ENCODE measurements around the gene C9orf50.

Gene C9orf50

DNA sequence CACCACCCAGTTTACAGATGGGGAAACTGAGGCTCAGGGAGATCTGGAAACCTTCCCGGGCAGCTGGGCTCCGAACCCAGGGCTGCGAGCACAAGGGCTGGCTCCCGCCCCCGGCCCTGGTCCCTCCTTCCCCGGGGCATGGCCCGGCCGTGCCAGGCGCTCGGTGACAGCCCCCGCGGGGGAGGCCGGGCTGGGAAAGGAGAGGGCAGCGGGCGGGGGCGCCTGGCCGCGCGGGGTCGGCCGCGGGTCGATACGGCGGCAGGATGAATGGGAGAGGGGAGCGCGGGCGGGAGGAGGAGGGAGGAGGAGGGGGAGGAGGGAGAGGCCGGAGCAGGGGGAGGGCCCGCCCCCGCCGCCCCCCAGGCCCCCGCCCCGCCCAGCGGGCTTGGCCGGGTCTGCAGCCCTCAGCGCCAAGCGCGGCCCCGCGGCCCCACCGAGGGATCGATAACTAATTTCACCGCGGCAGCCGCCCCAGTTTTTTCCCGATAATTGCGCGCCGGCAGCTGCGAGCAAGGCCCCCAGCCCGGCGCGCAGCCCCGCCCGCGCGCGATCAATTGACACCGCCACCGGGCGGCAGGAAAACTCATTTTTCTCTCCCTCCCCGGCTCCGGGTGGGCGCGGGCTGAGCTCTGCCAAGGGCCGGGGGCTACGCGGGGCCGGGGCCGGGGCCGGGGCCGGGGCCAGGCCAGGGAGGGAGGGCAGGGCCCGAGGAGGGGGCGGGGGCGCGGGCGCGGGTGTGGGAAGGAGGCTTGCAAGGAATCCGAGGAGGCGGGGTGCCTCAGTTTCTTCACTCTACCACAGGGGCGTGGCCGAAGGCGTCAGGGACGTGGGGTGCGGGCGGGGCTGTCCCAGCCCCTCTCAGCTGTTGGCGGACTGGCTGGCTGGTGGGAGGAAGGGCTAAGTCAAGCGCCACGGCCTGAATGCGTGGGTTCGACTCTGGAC lies 52.1 kb downstream of the C9orf50 start:
- DNase-seq: no peak

DNA sequence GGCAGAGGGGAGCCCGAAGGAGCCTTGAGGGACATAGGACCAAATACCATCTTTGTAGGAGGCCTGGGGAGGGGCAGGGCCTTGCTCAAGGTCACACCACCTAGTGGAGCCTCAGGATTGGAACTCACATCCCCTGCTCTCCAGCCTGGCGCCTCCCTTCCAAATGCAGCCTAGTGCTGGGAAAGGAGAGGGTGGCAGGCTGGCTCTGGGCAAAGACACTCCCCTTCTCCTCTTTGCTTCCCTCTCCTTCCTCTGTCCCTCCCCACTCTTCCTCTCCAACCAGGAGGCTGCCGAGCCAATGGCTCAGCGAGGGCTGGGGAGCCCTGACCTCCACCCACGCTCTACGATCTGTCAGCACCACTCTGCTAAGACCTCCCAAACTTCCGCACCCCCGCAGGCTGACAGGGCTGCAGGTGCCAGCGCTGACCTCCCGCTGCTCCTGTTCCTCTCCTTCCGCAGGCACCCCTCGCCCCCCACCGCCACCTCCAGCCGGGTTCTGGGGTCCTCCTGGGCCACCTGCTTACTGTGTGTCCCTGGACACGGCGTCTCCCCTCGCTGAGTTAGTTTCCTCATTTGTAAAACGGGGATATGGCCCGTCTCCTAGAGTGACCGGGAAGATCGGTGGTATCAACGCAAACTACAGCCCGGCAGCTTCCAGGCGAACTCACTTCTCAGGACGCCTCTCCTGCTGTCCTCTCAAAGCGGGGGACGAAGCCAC lies 52.9 kb downstream of the C9orf50 start:
- no peak for DNase-seq

- no peak for DNase-seq
These were observed 53.6 kb downstream of the C9orf50 start for GRCh38 chr9:129567329-129567728.

- DNase-seq: no peak
These were observed 54.2 kb downstream of the C9orf50 start for GRCh38 chr9:129566563-129567266.

- no peak for DNase-seq
These were observed 58.0 kb downstream of the C9orf50 start for GRCh38 chr9:129562917-129563316.

DNA sequence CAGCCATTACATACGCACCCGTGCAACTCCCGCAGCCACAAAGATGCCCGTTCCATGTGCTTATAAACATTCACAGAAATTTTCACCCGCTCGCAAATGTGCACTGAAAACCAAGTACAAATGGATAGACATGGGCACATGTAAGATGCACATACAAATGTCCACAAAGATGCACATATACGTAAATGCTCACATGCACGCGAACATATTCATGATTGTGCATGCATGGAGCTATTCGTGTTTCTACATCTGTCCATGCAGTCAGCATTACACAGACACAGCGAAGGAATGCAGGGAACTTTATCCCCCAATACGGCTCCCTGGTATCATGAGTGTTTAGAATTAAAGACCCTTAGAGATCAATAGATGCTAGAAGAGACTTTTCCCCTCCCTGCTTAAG lies 58.4 kb downstream of the C9orf50 start:
- no peak for DNase-seq
